Medulla oblongata (tissue), 1 donor: ENCODE measurements around the gene C9.
"Not testable (repeated sequence)": the region's sequence is repeated elsewhere in the genome, so short reads cannot be mapped to it uniquely, and the experiment has no call there.

Experiments used
- DNase-seq: peaks from one replicate; pipeline ENCODE4 v3.0.0-alpha.2; 2015; ENCODE audit errors: extremely low spot score

C9 gene

GRCh38 chr5:39328731-39329130, 35.6 kb downstream of the C9 start:
- DNase-seq, result no peak

GRCh38 chr5:39323542-39323941, 40.8 kb downstream of the C9 start:
- DNase-seq, result no peak

GRCh38 chr5:39319395-39319794, 44.9 kb downstream of the C9 start:
- DNase-seq, result no peak

GRCh38 chr5:39316464-39316863, 47.8 kb downstream of the C9 start:
- DNase-seq, result not testable (repeated sequence)

- no peak for DNase-seq
Observed at GRCh38 chr5:39315995-39316394, 48.3 kb downstream of the C9 start.

- DNase-seq, result no peak
Observed at GRCh38 chr5:39314591-39314990, 49.7 kb downstream of the C9 start.

GRCh38 chr5:39309534-39309933, 54.8 kb downstream of the C9 start:
- no peak for DNase-seq

GRCh38 chr5:39302472-39302871, 61.8 kb downstream of the C9 start:
- DNase-seq, result no peak

- no peak for DNase-seq
Observed at GRCh38 chr5:39301406-39301805, 62.9 kb downstream of the C9 start.

GRCh38 chr5:39299962-39300361, 64.3 kb downstream of the C9 start:
- DNase-seq, result no peak

- no peak for DNase-seq
Observed at GRCh38 chr5:39294736-39295135, 69.6 kb downstream of the C9 start.

GRCh38 chr5:39284552-39284951, 79.7 kb downstream of the C9 start:
- DNase-seq, result no peak

- DNase-seq, result peak; percentile 89
Observed at GRCh38 chr5:39283231-39283818, 81.0 kb downstream of the C9 start.

- no peak for DNase-seq
Observed at GRCh38 chr5:39282561-39282960, 81.7 kb downstream of the C9 start.

GRCh38 chr5:39275865-39276264, 88.4 kb downstream of the C9 start:
- DNase-seq, result not testable (repeated sequence)

GRCh38 chr5:39274398-39275085, 89.8 kb downstream of the C9 start:
- peak; percentile 48 for DNase-seq

GRCh38 chr5:39273314-39273954, 90.9 kb downstream of the C9 start:
- DNase-seq, result no peak

GRCh38 chr5:39272869-39273231, 91.4 kb downstream of the C9 start:
- DNase-seq, result not testable (repeated sequence)

- DNase-seq, result peak; percentile 64
Observed at GRCh38 chr5:39270225-39270848, 94.0 kb downstream of the C9 start.

- DNase-seq, result no peak
Observed at GRCh38 chr5:39267186-39267585, 97.1 kb downstream of the C9 start.

GRCh38 chr5:39266442-39266841, 97.9 kb downstream of the C9 start:
- no peak for DNase-seq

GRCh38 chr5:39264528-39264927, 99.8 kb downstream of the C9 start:
- DNase-seq, result peak; percentile 16

GRCh38 chr5:39262981-39263380, 101.3 kb downstream of the C9 start:
- DNase-seq, result peak; percentile 26
